ENCODE results near the gene CYBB.

The CYBB gene

DNA sequence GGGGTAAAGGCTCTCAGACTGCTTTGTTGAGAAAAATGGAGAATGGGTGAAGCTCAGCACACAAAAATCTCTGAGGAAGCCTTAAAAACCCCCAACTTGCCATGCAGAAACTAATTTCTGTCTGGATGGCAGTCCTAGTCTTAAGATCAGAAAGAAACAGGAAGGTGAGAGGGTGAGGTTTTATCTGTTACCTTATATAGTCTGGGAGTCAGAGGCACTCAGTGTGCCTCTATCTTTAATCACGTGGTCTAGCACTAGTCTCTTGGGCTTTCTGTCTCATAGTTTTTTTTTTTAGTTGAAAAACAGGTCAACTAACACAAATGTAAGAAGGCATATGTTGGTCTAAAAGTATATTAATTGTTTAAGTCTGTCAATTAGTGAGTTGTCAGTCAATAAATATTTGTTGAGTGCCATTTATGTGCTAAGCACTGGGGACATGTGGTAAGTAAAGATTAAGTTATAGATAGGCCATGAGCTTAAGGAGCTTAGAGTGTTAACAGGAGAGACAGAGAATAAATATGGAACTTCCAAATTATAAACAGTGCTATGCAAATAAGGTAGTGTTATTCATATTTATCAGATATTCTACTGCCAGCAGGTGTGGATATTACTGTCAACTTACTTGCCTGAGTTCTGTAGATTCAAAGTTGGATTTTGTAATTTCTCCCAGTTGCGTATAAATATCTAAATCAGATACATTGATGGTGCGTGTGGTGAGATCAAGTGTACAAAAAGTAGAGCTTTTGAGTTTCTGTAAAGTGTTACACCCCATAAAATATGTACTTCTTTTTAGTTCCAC, 7.0 kb downstream of the CYBB start:
- DNase-seq (ENCODE audit: low read depth in 2 of 2): no peak

DNA sequence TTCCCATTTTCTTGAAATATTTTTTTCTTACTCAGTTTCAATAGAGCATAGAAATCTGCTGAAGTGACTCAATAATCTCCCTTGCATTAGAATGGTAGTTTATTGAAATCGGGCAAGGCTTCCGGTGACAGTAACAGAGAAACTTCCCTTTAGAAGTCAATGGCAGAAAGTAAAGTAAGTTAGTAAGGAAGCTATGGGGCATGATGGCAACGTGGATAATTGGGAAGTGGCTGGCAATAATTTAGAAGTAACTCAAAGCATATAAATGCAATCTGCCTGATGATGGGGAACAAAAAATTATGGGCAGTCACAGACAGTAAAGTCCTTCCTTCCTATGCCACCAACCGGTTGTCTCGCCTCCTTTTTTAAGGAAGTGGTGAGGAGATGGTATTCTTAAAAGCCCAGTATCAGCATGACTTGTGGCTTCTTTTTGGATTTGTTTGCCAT, 7.6 kb downstream of the CYBB start:
- DNase-seq (ENCODE audit: low read depth in 2 of 2): no peak

DNA sequence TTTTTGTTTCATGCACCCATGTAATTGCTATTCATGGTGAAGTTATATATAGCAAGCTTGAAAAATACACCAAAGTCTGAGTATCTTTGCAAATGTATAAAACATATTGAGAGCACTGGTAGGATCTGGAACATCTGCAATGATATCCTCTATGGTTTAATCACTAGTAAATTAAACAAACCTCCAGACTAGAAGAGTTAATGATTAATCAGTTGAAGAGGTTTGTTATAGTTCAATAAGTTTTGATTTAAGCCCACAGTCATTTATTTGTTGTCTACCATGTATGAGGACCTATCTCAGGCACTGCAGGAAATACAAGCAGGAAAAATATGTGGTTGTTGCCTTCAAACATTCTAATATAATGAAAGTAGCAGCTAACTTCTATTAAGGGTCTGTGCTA, 16.5 kb downstream of the CYBB start:
- no peak for DNase-seq (ENCODE audit: low read depth in 2 of 2)

GRCh38 chrX:37796805-37797204, 16.9 kb downstream of the CYBB start:
- no peak for DNase-seq (ENCODE audit: low read depth in 2 of 2)

DNA sequence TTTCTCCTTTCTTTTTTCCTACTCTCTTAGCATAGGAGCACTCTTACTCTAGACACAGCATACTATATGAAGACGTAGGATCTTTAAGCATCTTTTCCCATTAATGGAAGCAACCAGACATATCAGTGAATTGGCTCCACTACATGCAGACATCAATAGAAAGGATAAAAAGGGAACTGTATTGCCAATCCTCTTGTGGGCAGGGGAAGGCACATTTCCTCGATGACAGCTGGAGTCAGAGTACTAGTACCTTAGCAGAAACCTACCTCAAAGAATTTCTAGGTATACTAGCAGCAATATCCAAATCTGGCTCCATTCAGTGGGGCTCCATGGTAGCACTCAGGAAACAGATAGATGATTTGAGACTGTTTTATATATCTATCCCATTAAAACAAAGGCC, 20.1 kb downstream of the CYBB start:
- DNase-seq (ENCODE audit: low read depth in 2 of 2): no peak

DNA sequence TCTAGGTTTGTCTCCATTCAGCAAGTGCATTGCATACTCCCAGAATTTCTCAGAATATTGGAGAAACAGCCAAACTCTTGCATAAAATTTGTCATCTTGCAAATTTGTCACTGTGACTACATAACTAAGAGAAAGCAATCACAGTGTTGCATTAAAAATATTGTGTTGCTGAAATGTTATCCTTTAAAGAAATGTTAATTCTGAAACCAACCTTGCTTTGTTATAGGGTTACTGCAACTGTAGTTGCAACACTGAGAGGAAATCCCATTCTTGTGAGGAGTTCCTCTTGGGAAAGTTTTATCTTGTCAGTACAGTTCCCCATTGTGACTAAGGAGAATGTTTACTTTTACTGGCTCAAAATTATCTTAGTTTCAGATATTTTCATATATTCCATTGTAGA, 20.9 kb downstream of the CYBB start:
- DNase-seq (ENCODE audit: low read depth in 2 of 2): no peak

- no peak for DNase-seq (ENCODE audit: low read depth in 2 of 2)
Measured at GRCh38 chrX:37802028-37802427, 22.2 kb downstream of the CYBB start.

- no peak for DNase-seq (ENCODE audit: low read depth in 2 of 2)
Measured at GRCh38 chrX:37803057-37803456, 23.2 kb downstream of the CYBB start.

GRCh38 chrX:37809970-37810369, 30.1 kb downstream of the CYBB start:
- no peak for DNase-seq (ENCODE audit: low read depth in 2 of 2)

- no peak for DNase-seq (ENCODE audit: low read depth in 2 of 2)
Measured at GRCh38 chrX:37812110-37812509, 32.3 kb downstream of the CYBB start.

DNA sequence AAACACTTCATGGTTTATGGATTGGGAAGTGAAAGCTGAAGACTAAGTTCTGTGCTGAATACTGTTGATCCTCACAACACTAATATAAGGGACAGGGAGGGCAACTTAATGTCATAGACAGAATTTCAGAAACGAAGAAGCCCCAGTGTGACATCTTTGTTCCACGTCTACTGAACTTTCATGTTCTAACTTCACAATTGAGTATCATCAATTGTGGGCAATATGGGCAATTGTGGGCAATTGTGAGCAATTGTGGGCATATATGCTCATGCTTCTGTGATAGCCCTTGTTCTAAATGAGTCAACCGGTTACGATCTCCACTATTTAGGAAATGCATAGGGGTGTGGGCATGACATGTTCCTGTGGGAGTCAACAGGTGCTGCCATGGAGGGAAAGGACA, 33.7 kb downstream of the CYBB start:
- no peak for DNase-seq (ENCODE audit: low read depth in 2 of 2)

- DNase-seq (ENCODE audit: low read depth in 2 of 2): no peak
Measured at GRCh38 chrX:37815366-37815765, 35.5 kb downstream of the CYBB start.

DNA sequence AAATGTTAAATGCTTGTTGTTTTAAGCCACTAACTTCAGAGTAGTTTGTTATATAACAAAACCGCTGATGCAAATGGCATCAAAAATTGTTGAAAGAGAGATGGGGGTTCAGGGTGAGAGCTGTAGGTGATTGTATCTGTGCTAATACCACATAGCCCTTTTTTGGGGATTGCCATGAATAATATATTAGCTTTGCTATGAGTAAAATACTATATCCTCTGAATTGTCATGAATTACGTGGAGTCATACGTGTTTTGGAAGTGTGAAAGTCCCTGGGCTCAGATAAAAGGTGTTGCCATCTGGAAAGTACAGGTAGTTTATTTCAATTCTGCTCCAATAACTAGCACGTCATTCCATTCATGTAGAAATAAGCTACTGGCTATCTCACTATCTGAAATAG, 36.9 kb downstream of the CYBB start:
- no peak for DNase-seq (ENCODE audit: low read depth in 2 of 2)

- no peak for DNase-seq (ENCODE audit: low read depth in 2 of 2)
Measured at GRCh38 chrX:37817176-37817575, 37.3 kb downstream of the CYBB start.

DNA sequence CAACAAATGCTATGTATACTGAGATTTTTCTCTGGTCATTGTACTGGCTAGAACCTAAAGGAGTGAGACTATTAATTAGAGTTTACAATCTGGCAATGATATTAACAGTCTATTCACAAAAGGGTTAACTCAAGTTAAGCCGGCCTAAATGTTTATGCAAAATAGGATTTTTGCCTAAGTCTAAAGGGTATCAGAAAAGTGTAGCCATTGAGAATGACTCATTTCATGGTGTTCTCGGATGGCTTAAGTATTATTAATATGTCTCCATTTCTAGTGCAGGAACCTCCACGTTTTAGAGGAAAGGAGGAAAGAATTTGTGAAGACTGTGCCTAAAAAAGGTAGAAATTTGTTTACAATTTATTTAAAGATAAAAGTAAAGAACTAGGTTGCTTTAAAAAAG, 37.7 kb downstream of the CYBB start:
- no peak for DNase-seq (ENCODE audit: low read depth in 2 of 2)

- DNase-seq (ENCODE audit: low read depth in 2 of 2): no peak
Measured at GRCh38 chrX:37818031-37818430, 38.2 kb downstream of the CYBB start.

DNA sequence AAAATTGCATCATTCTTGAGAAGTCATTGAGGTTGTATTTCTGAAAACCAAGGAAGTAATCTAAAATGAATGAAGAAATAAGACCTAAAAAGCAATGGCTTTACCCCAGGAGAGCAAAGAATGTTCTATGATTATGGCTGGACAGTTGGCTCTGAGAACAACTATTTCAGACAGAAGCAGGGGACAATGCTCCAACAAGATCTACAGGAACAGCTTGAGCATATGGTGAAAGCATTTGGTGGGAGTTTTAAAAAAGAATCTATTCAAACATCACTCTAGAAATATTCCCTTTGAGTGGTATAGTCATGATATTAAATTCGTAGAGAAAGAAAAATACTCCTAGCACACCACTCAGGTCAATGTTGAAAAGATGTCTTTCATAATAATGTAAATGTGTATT, 40.8 kb downstream of the CYBB start:
- DNase-seq (ENCODE audit: low read depth in 2 of 2): no peak

GRCh38 chrX:37824491-37825214, 44.8 kb downstream of the CYBB start:
- no peak for DNase-seq (ENCODE audit: low read depth in 2 of 2)

GRCh38 chrX:37825215-37825842, 45.5 kb downstream of the CYBB start:
- DNase-seq (ENCODE audit: low read depth in 2 of 2): no peak

DNA sequence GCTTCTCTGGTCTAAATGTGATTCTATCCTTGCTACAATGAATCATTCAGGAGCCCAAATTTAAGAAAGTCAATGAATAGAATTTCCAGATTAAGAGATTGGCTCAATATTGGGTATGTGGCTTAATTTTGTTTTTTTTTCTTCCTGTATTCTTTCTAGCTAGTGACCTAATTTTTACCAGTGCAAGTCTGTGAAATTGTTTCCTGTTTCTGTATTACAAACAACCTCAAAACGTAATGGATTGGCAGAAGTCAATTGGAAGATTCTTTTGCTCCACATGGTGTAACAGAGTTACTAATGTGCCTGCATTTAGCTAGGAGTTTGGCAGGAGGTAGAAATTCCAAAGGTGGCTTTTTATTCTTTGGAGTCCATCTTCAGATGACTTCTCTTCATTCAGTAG, 49.9 kb downstream of the CYBB start:
- no peak for DNase-seq (ENCODE audit: low read depth in 2 of 2)

DNA sequence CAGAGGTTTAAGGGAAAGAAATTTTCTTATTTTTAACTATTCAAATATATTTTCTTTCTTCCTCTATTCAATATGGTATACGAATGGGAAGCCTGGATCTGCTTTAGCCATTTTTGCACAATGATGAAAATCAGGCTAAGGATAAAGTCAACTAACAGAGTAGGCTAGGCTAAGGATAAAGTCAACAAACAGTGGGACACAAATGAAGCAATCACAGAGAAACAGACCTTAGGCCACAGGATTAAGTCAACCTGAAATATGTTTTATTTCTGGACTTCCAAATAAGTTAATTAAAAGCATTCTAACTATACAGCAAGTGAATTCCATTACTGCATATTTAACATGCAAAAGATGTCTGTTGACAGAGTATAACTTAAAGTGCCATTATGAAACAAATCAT, 50.5 kb downstream of the CYBB start:
- no peak for DNase-seq (ENCODE audit: low read depth in 2 of 2)

DNA sequence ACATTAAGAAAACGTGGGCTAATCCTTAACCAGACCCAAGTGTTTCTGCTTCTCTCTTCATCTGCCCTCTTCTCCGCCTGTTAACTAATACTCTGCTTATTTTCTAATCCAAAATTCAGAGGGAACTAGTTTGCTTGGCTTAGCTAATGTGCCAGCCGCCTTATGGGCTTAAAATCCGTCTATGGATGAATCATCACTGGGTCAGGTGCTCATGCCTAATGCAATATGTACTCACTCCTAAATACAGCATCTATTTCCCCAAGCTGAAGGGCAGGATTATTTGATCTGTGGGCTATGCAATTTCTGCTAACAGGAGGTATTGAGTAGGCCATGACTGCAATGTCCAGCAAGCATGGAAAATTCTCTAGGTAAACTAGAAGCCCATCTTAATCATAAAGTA, 55.1 kb downstream of the CYBB start:
- no peak for DNase-seq (ENCODE audit: low read depth in 2 of 2)

GRCh38 chrX:37840931-37841330, 61.1 kb downstream of the CYBB start:
- DNase-seq (ENCODE audit: low read depth in 2 of 2): no peak
